NCI-H2081 (cell line): ENCODE data around the gene ERGIC1.
A peak's percentile ranks its signal among the peaks of the same experiment; 100 is the strongest.

Experiments used
- DNase-seq, 2 experiments: peaks; one replicate each; lab custom pipeline; 2025; lab: John Stamatoyannopoulos, UW

The ERGIC1 gene

DNA sequence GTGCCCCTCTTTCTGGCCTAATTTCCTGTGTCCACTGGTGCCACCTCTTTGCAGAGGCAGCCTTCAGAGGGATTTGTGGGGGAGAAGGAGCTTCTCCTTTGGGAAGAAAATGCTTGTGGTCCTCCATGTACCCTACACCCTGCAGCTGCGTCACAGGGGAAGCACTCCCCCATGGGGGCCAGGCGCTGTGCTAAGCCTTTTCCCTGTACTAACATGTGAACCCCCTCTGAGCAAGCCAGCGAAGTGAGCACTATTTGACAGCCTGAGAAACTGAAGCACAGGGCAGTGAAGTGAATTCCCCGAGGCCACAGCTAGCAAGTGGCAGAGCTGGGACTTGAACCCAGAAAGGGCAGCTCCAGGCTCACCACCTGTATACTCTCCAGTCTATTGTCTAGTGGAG is 32.3 kb downstream of the ERGIC1 start:
- DNase-seq, result no peak

- DNase-seq, result peak in 1 of 2 experiments; percentile 8
Measured at GRCh38 chr5:172866802-172867748, 33.0 kb downstream of the ERGIC1 start.

DNA sequence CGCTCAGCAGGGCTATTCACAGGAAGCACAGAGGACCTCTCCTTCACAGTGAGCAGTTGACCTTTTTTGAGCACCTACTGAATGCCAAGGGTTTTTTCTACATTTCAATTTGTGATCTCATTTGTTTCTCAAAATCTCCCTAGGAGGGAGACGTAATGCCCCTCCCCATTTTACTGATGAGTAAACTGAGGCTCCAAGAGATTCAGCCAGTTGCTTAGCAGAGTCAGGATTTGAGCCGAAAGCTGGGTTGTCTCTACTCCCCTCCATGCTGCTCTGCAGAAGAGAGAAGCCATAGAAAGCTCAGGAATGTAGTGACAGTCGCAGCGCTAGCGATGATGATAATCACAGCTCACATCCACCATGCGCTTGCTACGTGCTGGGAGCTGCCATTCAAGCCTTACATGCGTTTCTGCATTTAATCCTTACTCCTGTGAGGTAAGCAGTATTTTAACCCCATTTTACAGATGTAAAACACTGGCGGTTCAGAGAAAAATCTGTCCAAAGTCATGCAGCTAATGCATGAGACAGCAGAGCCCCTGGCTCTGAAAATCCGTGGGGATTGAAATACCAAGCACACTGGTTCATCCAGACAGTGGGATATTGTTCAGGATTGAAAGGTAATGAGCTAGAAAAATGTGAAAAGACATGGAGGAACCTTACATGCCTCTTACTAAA is 33.8 kb downstream of the ERGIC1 start:
- no peak for DNase-seq

GRCh38 chr5:172868436-172868923 is 34.4 kb downstream of the ERGIC1 start:
- DNase-seq, result no peak

DNA sequence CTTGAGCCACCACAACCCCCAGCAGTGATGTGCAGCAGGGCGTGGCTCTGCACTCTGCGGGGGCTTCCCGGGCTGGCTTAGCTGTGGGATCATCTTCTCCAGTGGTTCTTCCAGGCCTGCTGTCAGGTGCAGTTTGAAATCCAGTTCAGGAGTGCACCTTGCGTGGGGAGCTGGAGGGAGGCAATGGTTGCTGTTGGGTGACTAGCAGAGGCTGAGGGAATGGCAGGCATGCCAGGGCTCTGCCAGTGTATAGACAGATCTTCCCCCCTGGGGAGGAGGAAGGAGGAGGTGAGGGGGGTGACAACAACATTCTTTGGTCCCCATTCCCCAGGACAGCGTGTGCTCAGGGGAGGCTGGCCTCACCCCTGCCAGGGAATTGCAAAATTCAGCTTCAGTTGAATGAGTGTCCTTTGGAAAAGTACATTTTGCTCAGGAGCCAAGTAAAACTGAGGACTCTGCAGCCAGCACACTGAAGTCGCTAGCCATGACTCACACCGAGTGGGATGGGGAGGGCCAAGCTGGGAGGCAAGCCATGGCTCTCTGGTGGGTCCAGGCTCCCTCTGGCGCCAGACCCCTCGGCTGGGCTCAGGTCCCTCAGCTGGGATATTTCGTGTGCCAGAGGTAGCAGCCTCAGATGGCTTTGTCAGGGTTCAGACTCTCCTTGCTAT is 35.0 kb downstream of the ERGIC1 start:
- DNase-seq, result no peak

DNA sequence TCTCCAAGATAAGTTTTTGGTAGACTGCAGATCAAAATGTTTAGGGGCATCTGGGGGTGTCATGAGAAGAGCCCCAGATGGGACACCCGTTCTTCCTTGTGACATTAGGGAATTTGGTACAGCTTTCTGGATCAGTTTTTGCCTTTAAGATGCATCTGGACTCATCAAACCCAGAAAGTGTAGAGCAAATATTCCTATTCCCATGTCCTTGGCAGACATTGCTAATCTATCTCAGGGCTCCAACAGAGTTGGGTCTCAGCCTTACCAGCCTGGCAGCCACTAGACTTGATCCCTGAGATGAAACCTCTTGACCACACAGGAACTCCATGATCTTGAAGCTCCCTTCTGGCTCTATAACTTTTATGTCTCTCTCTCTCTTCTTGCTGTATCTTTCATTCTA is 35.6 kb downstream of the ERGIC1 start:
- DNase-seq, result no peak

DNA sequence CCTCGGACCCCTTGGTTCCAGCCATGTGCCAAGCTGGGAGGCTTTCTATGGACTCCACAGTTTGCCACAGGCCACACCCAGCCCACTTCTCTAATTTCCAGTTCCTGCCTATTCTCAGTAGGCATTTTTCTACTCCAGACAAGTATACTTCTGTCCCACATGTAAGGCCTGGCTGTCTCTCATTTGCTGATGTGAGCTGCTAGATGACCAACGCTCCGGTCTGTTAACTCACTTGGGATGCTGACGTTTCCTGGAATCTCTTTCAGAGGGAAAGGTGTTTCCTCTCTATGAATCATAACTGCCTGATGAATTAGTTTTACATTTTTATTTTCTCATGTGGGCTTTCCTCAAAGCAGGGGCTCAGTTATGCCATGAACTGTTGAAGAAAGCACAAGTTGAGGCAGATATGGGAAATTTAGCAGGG is 36.3 kb downstream of the ERGIC1 start:
- DNase-seq, result no peak

- DNase-seq, result no peak
Measured at GRCh38 chr5:172870715-172871461, 36.8 kb downstream of the ERGIC1 start.

DNA sequence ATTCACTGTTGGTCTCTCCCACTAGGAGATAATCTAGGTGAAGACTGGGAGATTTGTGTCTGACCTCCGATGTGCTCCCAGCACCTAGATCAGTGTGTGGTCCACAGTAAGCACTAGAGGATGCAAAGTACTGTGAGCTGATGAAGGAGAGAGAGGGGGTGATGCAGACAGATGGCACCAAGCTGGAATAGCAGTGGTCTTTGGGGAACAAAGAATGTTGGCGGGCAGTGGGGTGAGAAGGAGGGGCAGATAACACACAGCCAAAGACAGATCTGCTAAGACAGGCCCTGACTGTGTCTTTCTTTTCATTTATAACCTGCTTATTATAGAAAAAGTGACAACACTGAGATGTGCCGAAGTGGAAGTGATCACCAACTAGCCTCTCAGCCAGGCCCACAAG is 37.5 kb downstream of the ERGIC1 start:
- DNase-seq, result no peak

DNA sequence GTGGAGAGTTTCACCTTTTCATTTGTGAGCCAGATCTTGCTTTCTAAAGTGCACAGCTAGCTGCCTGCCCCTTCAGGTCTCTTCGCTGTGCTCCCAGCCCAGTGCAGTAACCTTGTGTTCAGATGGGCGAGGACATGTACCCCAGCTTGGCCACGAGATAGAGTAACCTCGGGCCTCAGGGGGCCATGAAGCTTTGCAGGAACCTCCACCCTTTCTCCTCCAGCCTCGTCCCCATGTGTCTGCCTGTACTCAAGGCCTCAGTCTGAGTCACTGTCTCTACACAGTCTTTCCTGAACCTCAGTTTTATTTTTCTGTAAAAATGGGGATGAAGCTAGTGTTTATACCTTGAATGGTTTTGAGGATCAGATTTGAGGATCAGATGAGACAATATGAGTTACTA is 37.9 kb downstream of the ERGIC1 start:
- no peak for DNase-seq

DNA sequence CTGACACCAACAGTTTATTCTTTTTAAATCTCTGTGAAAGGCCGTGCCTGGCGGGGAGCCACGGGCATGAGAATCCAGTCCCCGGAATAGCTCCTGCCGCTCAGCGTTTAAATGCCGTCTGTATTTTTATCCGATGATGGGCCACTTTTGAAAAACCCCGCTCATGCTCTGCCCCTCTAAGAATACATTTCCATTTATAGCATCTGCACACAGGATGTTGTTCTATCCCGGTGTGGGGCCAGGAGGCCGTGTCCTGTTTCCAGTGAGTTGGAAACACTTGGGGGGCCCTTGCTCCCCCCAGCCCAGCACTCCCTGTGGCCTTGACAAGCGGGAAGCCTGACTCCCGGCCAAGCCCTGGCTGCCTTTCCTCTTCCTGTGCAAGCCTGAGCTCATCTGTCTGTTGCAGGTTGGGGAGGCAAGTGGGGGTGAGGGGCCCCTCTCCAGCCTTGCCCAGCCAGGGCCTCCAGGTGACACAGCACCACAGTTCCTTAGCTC is 39.0 kb downstream of the ERGIC1 start:
- peak; percentile 43 to 47 for DNase-seq

- DNase-seq, result no peak
Measured at GRCh38 chr5:172873513-172873912, 39.5 kb downstream of the ERGIC1 start.

- DNase-seq, result no peak
Measured at GRCh38 chr5:172874647-172875504, 40.8 kb downstream of the ERGIC1 start.

- DNase-seq, result no peak
Measured at GRCh38 chr5:172875505-172876279, 41.6 kb downstream of the ERGIC1 start.

DNA sequence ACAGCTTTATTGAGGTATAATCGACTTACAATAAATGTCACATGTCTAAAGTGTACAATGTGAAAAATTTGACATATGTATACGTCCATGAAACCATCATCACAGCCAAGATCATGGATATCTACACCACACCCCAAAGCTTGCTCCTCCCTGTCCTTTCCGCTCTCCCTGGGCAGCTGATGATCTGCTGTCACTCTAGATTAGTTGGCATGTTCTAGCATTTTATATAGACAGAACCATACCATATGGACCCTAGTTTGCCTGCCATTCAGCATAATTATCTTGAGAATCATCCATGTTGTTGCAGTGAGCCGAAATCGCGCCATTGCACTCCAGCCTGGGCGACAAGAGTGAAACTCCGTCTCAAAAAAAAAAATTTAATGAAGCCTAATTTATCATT is 42.5 kb downstream of the ERGIC1 start:
- DNase-seq, result no peak

DNA sequence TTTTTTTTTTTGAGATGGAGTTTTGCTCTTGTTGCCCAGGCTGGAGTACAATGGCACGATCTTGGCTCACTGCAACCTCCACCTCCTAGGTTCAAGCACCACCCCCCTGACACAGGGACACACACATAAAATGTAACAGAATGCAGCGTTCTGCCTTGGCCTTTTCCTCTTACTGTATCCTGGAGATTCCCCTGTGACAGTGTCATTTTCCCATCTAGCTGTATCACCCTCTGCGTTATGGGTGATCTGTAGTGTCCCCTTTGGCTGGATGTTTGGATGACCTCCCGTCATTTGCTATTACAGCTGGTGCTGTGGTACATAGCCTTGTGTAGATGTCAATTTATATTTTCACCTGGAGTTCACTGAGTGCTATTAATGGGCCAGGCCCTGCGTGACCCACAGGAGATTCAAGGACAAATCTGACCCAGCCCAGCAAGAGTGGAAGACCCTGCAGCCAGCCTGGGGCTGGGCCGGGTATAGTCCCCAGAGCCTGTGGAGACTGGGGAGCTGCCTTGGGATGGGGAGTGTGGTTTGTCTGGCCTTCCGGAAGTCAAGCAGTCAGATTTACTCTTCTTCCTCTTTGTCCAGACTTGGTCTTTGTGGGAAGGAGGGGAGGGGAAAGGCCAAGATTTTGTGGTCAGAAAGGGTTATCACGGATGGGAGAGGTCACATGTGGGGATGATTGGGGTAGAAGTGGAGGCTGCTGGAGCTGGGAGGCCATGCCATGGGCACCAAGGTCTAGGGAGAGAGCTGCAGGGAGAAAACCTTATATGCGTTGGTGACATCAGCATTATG is 43.6 kb downstream of the ERGIC1 start:
- DNase-seq, result no peak

- DNase-seq, result no peak
Measured at GRCh38 chr5:172878585-172878932, 44.5 kb downstream of the ERGIC1 start.

DNA sequence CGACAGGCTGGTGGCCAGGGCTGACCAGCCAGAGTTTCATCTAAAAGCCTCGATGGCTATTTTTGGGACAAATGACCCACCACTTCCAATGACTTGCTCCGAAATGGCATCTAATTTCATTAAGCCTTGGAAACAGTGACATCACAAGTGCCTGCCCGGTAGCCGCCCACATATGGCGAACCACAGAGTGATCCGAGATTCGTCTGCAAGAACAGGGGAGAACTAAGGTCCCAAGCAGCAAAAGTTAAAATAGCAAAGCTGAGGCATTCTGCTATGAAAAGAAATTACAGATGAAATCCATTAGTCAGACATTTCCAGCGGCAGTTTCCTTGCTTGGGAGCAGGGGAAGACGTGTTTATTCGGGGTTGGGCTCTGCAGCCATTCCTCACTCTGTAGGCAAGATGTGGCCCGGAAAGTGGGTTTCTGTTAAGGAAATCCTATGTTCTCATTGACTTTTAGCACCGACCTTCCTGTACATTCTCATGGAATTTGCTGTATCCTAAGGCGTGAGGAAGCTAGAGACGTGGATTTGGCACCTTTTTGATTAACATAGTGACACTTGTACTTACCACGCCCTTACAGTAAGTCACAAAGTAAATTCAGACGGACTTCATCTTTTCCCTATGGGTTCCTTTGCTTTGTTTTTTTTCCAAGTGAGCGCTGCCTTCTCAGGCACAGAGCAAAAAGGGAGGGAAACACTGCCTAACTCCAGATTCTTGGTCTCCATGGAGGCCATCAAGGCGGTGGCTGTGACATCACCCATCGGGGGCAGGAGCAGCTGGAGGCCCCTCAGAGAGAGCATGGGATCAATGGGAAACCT is 45.1 kb downstream of the ERGIC1 start:
- DNase-seq, result no peak
